Anterior cingulate cortex (tissue), 58 donors: Measurements from ENCODE around the gene AGPS.

Experiments used
- DNase-seq, 58 donors: peaks; one replicate each; lab custom pipeline; 2025; lab: John Stamatoyannopoulos, UW

Gene AGPS

DNA sequence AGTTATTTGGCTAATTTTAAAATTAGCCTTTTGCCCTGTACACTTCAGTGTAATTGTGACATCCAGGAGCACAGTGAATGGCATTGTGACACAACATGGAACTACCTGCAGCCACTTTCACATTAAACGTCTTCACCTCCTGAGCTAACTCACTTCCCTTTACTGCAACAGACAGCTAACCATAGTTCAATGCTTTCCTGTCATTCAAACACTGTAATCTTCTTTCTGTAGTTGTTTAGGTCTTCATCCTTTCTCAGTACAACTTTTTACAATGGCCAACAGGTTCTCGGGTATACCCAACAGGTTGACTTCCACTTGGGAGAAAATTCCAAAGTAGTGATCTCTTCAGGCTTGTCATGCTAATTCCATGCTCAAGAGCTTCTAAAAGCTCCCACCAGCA, 8.6 kb upstream of the AGPS start:
- DNase-seq, result no peak

DNA sequence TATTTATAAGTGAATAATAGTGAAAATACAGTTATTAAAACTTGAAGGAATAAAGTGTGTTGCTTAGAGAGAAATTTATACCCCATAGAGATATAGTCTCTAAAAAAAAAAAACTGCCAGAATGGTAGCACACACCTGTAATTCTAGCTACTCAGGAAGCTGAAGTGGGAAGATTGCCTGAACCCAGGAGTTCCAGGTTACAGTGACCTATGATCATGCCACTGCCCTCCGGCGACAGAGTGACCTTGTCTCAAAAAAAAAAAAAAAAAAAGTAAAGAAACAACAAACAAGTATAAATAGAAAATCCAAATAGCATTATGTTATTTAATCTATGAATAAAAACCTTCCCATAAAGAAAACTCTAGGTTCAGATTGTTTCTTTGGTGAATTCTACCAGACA, 7.4 kb upstream of the AGPS start:
- DNase-seq, result no peak

- DNase-seq, result peak in 1 of 58 donors; percentile 1
Observed at GRCh38 chr2:177391822-177392372, 676 bp upstream of the AGPS start.

DNA sequence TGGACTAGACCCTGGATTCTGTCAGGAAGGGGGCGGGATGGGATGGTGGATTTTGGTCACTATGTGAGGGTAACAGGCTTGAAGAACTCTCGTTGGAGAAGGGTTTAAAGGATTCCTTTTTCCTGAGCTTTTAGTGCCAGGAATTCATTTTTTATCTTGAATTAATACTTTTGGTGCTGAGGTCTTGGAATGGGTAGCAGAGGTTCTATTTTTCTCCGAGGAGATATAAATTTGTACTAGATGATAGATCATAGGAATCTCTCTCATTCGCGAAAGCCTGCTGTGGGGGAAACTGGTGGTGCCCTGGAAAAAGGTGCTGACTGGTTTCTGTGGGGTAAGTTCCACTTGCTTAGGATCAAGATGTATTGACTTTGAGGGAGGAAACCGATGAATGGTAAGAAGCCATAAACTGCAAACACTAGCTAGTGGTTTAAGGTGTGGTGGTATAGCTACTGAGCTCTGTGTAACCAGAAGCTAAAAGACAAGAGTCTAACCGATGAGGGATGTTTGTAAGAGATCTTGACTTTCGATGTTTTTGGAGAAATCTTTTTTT, 706 bp downstream of the AGPS start:
- peak in 1 of 58 donors; percentile 1 for DNase-seq

DNA sequence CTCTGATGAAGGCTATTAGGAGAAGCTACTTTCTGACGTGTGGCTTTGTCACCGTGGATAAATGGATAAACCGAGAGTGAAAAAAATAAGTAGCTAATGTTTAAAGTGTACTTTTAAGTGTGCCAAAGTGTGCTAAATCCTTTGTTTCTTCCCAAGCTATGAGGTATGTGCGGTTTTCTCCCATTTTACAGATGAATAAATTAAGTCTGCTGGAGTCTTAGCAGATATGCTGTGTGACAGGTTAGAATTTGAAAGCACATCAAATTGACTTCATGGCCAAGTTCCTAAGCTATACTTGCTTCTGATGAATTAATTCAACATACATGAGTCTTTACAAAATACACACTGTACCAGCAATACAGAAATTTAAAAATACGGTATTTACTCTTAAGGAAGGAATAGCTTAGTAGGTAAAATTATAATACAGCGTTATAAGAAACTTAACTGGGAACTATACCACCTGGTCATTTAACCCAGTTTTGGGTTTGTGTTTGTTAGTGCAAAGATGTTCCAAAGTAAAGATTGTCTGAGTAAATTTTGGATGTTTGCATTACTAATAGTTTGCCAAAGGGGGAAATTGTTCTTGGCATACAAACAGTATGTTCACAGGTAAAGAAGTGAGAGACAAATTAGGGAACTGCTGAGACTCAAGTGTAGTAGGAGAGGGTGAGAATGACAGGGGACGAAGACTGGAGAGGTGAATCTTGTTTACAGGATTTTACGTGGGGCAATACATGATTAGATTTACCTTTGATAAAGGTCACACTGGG, 1.4 kb downstream of the AGPS start:
- no peak for DNase-seq

DNA sequence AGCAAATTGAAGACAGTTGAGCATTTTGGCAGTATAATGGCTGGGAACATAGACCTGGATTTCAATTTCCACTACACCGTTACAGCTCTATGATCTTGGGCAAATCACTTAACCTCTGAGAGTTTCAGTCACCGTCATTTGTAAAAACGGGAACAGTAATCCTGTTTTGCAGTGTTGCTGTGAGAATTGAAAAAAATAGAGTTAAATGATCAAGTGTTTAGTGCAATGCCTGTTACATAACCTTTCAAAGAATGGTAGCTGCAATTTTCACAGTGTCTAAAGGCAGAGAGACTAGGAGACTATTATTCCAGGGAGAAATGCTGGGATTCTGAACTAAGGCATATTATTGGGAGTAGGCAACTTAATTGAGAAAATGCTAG, 2.0 kb downstream of the AGPS start:
- DNase-seq, result no peak

- DNase-seq, result no peak
Observed at GRCh38 chr2:177395351-177396065, 2.9 kb downstream of the AGPS start.

DNA sequence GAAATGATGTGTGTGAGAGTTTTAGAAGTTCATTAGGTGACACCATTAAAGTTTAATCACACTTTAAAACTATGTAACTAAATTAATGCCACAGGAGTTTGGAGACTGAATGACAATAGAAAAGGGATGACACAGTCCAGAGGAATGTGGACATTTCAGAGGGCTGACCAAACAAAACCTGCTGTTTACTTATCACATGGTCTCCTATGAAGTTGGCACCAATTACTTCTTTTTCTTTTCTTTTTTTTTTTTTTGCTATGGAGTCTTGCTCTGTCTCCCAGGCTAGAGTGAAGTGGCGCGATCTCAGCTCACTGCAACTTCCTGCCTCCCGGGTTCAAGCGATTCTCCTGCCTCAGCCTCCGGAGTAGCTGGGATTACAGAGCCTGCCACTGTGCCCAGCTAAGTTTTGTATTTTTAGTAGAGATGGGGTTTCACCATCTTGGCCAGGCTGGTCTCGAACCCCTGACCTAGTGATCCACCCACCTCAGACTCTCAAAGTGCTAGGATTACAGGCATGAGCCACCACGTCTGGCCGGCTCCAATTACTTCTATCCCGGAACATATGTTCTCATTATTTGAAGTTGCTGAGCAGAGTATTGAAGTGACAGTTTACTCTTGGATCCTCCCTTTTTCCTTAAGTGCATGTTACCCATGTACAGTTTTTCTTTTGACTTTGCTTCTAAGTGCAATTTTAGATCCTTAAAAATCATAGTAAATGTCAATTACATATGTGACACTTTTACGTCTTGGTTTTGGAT, 4.3 kb downstream of the AGPS start:
- DNase-seq, result no peak

DNA sequence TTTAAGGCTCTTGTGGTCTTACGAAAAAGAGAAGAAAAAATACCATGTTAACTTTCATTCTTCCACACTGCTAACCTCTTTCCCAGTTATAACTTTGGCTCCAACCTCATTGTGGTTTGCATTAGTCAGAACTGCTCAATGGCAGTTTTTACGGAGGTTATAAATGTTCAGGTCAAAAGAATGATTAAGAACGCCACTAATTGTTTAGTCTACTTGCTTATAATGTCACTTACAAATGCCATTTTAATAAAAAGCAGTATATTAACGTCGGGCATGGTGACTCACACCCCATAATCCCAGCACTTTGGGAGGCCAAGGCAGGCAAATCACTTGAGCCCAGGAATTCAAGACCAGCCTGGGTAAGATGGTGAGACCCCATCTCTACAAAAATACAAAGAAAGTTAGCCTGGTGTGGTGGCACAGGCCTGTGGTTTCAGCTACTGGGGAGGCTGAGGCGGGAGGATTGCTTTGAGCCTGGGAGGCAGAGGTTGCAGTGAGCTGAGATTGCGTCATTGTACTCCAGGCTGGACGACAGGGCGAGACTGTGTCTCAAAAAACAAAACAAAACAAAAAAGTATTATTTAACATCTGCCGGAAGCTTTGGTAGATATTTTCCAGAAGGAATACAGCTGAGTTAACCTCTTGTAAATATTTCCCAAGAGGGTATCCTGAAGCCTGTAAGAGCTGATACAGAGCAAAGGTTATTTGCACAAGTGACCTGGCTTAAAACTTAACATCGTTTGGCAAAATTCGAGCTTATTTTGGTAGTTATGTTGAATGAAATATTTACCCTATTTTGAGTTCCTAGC, 5.1 kb downstream of the AGPS start:
- no peak for DNase-seq

GRCh38 chr2:177398290-177398683, 5.7 kb downstream of the AGPS start:
- no peak for DNase-seq

GRCh38 chr2:177398791-177399190, 6.2 kb downstream of the AGPS start:
- DNase-seq, result no peak

DNA sequence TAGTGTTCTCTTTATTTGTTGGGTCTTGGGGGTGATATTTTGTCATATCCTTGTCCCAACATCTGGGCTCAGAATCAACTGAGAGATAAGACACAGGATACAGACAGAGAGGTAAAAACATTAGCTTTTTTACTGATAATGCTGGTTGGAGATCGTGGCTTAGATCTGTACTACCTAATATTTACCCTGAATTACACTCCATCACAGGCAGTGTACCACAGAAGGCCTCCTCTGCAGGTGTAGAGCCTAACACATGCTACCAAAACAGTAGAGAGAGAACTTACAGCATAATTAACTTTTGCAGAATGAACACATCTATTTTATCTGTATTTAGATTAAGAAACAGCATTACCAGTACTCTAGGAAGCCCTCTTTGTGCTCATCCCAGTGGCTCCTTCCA, 6.8 kb downstream of the AGPS start:
- no peak for DNase-seq

- DNase-seq, result no peak
Observed at GRCh38 chr2:177400337-177400923, 7.9 kb downstream of the AGPS start.

DNA sequence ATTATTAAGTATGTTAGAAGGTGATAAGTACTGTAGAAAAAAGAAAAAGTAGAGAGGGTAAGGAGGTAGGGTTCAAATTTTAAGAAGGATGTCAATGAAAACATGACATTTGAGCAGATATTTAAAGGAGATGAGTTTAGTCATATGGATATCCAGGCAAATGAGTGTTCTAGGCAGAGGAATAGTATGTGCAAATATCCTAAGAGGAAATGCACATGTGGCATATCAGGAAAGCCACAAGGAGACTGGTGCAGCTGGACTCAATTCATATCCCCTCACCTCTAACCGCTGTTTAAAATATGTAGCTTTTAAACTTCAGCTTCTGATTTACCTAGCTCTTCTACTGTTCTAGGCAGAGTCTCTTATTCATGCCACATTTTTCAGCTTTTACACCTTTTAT, 9.5 kb downstream of the AGPS start:
- no peak for DNase-seq

DNA sequence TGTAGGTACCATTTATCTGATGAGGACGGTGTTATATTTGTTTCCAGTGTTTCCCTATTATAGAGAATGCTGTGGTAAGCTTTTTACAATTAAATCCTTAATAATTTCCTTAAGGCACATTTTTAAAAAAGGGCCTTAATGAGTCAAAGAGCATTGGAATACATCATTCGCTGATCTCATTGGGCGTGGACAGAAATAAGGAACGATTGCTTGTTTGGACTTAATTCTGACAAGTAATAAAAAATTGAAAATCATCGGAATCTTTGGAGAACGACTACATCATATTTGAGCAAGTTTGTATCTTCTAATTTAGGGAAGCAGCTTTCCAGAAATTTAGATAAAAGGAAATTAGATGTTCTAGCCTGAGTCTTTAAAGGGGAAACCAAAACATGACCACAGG, 11.3 kb downstream of the AGPS start:
- DNase-seq, result no peak

- no peak for DNase-seq
Observed at GRCh38 chr2:177404243-177404642, 11.7 kb downstream of the AGPS start.

GRCh38 chr2:177405029-177405692, 12.6 kb downstream of the AGPS start:
- DNase-seq, result no peak

DNA sequence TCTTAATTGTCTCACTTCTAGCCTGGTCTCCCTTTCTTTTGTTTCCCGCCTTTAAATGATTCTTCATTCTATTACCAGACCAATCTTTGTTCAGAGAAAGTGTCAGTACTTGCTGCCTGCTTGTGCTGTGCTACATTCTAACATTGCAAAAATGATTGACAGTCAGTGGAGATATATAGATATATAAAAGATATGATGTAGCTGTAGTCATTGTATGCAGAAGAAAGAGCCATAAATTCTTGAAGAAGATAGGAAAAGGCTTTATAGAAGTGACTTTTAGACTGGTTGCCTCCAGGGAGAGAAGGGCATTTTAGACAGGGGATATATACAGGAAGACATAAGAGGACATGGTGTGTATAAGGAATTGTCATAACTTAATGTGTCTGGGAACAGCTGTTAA, 13.6 kb downstream of the AGPS start:
- DNase-seq, result no peak

DNA sequence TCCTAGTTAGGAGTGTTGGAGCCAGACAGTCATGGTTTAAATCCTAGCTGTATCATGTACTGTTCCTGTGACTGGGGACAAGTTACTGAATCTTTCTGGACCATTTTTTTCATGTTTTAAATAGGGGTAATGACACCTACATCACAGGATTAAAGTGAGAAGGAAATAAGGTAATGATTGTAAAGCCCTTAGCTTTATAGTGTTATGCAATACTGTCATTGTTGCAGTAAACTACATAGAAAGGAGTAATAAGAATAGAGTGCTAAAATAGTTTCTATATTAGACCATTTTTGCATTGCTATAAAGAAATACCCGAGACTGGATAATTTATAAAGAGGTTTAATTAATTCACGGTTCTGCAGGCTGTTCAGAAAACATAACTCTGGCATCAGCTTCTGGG, 14.5 kb downstream of the AGPS start:
- no peak for DNase-seq
